Measurements from ENCODE around the gene KRT14. TPM values are rescaled to one million over a fixed set of nuclear protein-coding genes. Genes with fewer than 3 reads are reported as not detected.
"Not testable (repeated sequence)": the region's sequence is repeated elsewhere in the genome, so short reads cannot be mapped to it uniquely, and the experiment has no call there.

The KRT14 gene
- total RNA-seq, 4 donors from 2014 or later = 0.52 to 0.90 TPM; not detected in 2

DNA sequence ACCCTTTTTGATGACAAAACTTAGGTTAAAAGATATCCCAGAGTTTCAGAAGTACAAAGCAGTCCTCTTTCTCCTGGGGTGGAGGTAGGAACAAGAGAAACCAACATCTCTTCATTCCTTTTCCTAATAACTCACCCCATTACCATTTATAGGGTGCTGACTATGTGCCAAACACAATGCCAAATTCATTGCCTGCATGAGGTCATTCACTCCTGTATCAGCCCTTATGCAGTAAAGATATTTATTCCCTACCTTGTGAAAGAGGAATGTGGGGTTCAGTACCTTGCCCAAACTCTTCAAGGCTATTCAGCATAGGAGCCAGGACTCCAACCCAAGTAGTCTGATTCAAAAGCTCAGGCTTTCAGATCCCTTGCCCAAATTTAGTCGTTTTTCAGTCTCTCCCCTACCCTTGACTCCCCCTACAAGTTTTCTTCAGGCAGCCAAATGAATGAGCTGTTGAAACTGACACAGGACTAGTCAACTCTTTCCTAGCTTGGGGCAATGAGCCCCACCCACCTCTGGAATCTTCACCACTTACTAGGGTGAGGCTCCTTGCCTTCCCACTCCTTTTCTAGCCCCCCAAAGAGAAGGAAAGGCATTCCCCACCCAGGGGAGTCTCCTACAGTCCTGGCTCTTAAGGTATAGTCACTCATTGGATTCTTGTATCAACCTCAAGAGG, 5.9 kb downstream of the KRT14 start:
- no peak overlapping the region for H3K27ac ChIP-seq
- H3K9me3 ChIP-seq = no peaks in the 10 kb centered on the region
- no peak for DNase-seq
- H3K27me3 ChIP-seq = no peaks in the 10 kb centered on the region
- no peaks in the 10 kb centered on the region for H3K36me3 ChIP-seq
- no peak for TF ChIP-seq POLR2A (IDR thresholded peaks at IDR 0.05)
- TF ChIP-seq, protein P1, sequence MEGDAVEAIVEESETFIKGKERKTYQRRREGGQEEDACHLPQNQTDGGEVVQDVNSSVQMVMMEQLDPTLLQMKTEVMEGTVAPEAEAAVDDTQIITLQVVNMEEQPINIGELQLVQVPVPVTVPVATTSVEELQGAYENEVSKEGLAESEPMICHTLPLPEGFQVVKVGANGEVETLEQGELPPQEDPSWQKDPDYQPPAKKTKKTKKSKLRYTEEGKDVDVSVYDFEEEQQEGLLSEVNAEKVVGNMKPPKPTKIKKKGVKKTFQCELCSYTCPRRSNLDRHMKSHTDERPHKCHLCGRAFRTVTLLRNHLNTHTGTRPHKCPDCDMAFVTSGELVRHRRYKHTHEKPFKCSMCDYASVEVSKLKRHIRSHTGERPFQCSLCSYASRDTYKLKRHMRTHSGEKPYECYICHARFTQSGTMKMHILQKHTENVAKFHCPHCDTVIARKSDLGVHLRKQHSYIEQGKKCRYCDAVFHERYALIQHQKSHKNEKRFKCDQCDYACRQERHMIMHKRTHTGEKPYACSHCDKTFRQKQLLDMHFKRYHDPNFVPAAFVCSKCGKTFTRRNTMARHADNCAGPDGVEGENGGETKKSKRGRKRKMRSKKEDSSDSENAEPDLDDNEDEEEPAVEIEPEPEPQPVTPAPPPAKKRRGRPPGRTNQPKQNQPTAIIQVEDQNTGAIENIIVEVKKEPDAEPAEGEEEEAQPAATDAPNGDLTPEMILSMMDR (IDR thresholded peaks at IDR 0.05) = no peak
- no peaks in the 10 kb centered on the region for H3K4me1 ChIP-seq
- H3K4me3 ChIP-seq = no peak overlapping the region
- intact Hi-C loops (cut with DNase I; ENCODE audit: low total_unique reads) = no loop called here

DNA sequence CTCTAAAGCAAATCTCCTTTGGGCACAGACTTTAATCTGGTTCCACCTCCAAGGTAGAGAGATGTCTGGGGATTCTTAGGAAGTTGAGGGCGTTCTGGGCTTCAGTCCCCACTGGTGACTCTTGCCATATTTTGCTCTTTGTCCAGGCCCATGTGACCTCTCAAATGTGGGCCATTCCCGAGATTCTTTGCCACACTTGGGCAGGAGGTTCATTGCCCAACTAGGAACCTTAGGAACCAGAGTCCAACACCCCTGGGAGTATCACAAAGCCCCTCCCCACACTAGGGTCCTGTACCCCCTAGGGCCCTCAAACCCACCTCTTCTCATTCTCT, 6.5 kb downstream of the KRT14 start:
- intact Hi-C loops (cut with DNase I; ENCODE audit: low total_unique reads) = no loop called here
- Histone ChIP-seq H3K4me3 (no peak overlapping the region), H3K27ac (no peak overlapping the region), H3K36me3 (no peaks in the 10 kb centered on the region), H3K4me1 (no peaks in the 10 kb centered on the region), H3K27me3 (no peaks in the 10 kb centered on the region), H3K9me3 (no peaks in the 10 kb centered on the region)
- DNase-seq = no peak
- TF ChIP-seq, protein P1 (IDR thresholded peaks at IDR 0.05) = no peak
- no peak for TF ChIP-seq POLR2A (IDR thresholded peaks at IDR 0.05)

DNA sequence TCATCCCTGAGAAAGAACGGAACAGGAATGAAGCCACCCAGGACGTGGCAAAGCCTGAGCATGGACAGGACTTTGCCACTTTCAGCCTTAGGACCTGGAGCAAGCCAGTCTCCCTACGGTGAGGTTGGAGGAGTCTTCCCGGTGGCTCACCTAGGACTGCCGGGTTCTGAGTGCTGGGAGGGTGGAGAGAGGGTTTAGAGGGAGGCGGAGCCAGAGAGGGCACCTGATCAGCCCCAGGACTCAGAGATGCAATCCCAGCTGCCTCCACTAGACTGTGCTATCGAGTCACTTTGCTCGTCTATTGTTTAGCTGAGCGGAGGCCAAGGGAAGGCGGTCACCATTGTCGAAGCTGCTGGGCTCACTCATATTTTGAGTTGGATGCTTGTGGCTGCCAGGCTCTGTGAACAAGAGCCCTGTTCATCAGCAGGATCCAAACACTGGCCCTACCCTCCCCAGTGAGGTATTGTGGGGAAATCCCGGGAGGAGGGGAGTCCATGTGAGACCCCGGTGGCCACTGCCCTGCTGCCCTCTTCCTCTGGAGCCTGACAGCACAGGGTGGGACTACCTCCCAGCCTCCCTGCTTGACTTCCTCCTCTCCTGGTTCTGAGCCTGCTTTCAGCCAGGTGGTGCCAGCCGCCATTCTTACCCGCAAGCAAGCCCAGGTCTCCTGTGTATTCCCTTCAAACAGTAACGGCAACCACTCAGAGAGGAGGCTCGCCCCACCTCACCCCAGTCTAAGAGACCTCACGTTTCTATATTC, 7.0 kb downstream of the KRT14 start:
- H3K27ac ChIP-seq = no peak overlapping the region
- intact Hi-C loops (cut with DNase I; ENCODE audit: low total_unique reads) = no loop called here

DNA sequence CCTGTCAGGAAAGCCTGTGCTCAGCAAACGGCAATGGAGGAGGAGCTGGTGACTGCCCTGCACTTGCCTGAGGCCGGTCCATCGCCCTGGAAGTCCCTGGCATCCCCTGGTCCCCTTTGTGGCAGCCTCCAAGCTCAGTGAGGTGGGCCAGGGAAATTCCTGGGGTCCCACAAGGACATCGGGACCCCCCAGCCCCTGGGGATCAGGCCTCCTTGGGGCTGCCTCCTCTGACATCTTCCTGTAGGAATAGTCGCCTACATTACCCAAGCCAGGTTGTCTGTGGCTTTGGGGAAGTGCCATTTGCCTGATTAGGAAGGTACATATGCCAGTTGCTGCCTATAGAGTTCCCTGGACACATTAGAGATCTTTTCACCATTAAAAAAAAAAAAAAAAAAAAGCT, 7.7 kb downstream of the KRT14 start:
- intact Hi-C loops (cut with DNase I; ENCODE audit: low total_unique reads) = no loop called here
- Histone ChIP-seq H3K9me3 (no peaks in the 10 kb centered on the region), H3K27ac (no peak overlapping the region), H3K4me1 (no peaks in the 10 kb centered on the region), H3K36me3 (no peaks in the 10 kb centered on the region), H3K27me3 (no peaks in the 10 kb centered on the region), H3K4me3 (no peak overlapping the region)
- TF ChIP-seq POLR2A (IDR thresholded peaks at IDR 0.05) = no peak
- TF ChIP-seq, protein P1 (IDR thresholded peaks at IDR 0.05) = no peak
- DNase-seq = no peak

More for the DNA sequence above, 7.0 kb downstream of the KRT14 start:
- Histone ChIP-seq H3K36me3 (no peaks in the 10 kb centered on the region), H3K4me1 (no peaks in the 10 kb centered on the region), H3K27me3 (no peaks in the 10 kb centered on the region), H3K9me3 (no peaks in the 10 kb centered on the region), H3K4me3 (no peak overlapping the region)
- TF ChIP-seq, protein P1 (IDR thresholded peaks at IDR 0.05) = peak; percentile 25 to 67 (median 46)
- TF ChIP-seq POLR2A (IDR thresholded peaks at IDR 0.05) = no peak
- DNase-seq = peak; percentile 48 to 51

DNA sequence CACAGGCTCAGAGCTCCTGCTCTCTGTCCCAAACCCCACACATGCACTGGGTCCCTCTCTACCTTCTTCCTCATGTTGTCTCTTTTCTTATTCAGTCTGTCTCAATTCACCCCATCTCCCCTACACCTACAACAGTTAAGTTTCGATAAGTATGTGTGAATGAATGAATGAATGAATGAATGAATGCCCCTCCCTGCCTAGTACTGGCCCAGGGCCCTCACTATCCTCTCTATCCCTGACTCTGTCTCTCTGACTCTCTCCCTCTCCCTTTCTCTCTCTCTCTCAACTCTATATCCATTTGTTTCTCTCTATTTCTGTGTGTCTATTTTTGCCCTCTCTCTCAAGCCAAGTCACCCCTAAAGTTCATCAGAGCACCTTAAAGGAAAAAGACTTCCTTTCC, 8.2 kb downstream of the KRT14 start:
- no peak for TF ChIP-seq POLR2A (IDR thresholded peaks at IDR 0.05)
- TF ChIP-seq, protein P1 (IDR thresholded peaks at IDR 0.05) = no peak
- intact Hi-C loops (cut with DNase I; ENCODE audit: low total_unique reads) = no loop called here
- no peak overlapping the region for H3K27ac ChIP-seq
- no peak for DNase-seq
- no peaks in the 10 kb centered on the region for H3K9me3 ChIP-seq
- no peaks in the 10 kb centered on the region for H3K27me3 ChIP-seq
- no peaks in the 10 kb centered on the region for H3K4me1 ChIP-seq
- no peaks in the 10 kb centered on the region for H3K36me3 ChIP-seq
- H3K4me3 ChIP-seq = no peak overlapping the region

DNA sequence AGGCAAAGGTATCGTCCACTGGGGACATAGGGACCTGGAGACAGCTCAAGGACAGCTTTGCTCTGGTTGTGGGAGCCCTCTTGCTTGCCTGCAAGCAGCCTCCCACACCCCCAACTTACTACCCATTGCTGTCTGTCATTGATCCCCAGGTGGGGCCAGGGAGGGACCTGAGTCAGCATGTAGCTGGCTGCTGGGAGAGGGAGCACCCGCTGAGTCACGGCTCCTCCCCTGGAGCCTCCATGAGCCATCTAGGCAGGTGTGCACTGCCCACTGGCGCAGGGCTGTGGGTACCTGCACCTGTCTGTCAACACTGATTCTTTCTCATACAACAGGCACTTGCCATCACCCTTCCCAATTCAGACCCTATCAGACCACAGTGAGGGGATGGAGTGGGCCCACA, 10.0 kb downstream of the KRT14 start:
- H3K27me3 ChIP-seq; H3K4me3 ChIP-seq; H3K4me1 ChIP-seq; H3K9me3 ChIP-seq; H3K27ac ChIP-seq; intact Hi-C loops (cut with DNase I; ENCODE audit: low total_unique reads); H3K36me3 ChIP-seq; DNase-seq: not testable (repeated sequence)
